ENCODE data around the gene TMEM114. TPM values are rescaled to one million over a fixed set of nuclear protein-coding genes. Genes with fewer than 3 reads are reported as not detected.

Gene TMEM114
- not detected for total RNA-seq

DNA sequence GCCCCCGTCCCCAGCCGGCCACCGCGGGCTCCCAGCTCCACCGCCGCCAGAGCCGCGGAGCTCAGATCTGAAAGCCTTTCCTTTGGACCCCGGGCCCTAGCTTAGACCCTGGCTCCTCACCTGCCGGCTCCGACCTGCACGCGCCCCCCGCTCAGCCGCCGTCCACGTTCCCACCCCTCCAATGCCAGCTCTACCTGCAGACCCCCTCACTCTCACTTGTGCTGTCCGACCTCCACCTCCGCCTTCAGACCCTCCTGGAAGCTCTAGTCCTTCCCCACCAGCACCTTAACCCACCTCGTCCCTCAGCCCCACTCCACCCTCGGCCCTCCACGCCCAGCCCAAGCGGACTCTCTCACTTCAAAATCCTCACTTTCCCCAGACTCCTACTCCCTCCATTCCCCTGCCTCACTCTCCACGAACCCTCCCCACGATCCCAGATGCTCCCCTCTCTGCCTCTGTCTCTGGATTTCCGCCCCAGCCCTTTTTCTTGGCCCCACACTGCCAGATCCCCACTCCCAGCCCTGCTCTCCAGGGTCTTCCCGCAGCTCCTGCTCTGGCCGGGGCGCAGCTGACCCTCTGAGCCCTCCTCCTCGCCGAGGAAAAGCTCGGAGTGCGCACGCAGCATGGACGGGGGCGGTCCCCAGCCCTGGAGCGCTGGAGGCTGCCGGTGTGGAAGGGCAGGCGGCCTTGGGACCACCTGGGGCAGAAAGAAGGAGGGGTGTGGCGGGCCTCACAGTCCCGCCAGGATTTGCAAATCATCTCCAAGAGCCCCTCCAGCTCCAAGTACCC lies at the start of gene TMEM114:
TMEM114 (minus strand) TSS at position 612 of the 789 bp plus-strand sequence. CDS start 673 bp downstream, outside the sequence.
- ATAC-seq (ENCODE audit: low FRiP score) (no peak), DNase-seq (ENCODE audit: low spot score) (no peak)

DNA sequence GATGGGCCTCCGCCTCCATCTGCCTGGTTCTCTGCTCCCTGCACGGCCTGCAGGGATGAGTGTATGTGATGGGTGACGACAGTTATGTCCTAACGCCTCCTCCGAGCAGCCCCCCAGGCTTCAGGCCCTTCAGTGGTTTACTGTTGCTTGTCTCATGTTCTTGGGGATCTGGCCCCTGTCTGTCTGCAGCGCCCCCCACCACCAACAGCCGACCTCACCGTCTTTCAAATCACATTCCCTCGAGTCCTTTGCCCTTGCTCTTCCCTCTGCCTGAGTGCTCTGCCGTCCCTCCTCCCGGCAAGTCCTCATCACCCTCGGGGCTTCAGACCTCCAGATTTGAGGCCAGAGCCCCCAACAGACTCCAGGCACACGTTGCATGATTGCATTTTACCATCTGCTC lies 49.4 kb upstream of the TMEM114 start:
- TF ChIP-seq CTCF (IDR thresholded peaks at IDR 0.05): no peak
- ATAC-seq (ENCODE audit: low FRiP score): no peak
- DNase-seq (ENCODE audit: low spot score): no peak

More for the DNA sequence above, at the start of gene TMEM114:
- no peak for TF ChIP-seq CTCF (IDR thresholded peaks at IDR 0.05)

DNA sequence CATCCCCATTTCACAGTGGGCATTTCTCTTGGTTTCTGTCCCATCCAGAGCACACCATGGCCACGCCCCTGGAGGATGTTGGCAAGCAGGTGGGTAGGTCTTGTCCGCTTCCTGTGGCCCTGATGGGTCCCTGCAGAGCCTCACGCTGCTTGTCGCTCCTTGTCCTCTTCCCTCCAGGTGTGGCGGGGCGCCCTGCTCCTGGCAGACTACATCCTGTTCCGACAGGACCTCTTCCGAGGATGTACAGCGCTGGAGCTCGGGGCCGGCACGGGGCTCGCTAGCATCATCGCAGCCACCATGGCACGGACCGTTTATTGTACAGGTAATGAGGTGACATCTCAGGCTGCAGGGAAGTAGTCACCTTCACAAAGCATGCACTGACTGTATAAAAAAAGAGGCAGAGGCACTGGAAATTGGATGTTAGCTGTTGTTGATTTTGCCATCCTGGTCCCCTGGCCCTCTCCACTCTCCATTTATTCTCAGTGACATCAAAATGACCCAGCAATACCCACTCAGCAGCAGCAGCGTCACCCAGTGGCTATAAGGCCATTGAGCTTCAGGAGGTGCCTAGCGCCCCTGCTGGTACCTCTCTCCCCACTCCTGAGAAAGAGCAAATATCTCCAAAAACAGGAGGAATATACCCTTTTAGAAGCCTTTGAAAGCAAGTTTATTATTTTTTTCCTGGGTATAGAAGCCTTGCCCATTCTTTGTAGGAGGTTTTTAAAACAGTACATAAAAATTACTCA lies 44.9 kb upstream of the TMEM114 start:
- ATAC-seq (ENCODE audit: low FRiP score) (no peak), DNase-seq (ENCODE audit: low spot score) (no peak)
- no peak for TF ChIP-seq CTCF (IDR thresholded peaks at IDR 0.05)

- no peak for TF ChIP-seq CTCF (IDR thresholded peaks at IDR 0.05)
- DNase-seq (ENCODE audit: low spot score) (no peak), ATAC-seq (ENCODE audit: low FRiP score) (peak; percentile 45)
These were observed 42.4 kb upstream of the TMEM114 start for GRCh38 chr16:8632675-8633182.

DNA sequence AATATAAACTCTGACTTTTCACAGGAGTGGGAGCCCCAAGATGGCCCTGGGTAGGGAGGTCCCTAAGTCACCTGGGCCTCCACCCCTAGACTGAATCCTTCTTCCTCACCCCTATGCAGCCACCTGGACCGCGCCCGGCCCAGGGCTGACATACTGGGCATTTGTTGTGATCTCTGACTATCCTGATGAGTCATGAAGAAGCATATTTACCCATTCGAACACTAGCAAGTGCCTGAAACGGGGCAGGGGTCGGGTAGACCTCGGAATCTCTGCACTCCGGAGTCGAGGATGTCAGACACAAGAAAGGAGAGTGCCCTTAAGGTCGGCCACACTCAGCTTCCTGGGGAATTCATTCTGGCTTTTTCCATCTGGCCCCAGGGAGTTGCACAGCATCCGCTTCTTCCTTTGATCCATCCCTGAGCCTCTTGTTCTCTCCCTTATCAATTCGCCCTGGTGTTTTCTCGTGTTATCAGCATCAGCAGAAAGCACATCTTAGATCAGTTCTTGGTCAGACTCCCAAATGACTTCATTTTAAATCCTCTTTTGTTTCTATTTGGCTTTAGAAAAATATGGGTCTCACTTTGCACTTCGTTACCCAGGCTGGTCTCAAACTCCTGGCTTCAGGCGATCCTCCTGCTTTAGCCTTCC lies 41.6 kb upstream of the TMEM114 start:
- ATAC-seq (ENCODE audit: low FRiP score) (no peak), DNase-seq (ENCODE audit: low spot score) (no peak)
- no peak for TF ChIP-seq CTCF (IDR thresholded peaks at IDR 0.05)

GRCh38 chr16:8631373-8631772 lies 41.1 kb upstream of the TMEM114 start:
- TF ChIP-seq CTCF (IDR thresholded peaks at IDR 0.05): no peak
- ATAC-seq (ENCODE audit: low FRiP score): no peak
- DNase-seq (ENCODE audit: low spot score): no peak

All from omental fat pad (tissue), 4 donors.